MM.1S (cell line): ENCODE results near the gene GTF3C2.
A peak's percentile ranks its signal among the peaks of the same experiment; 100 is the strongest.

Experiments used
- DNase-seq: peaks from one replicate; pipeline ENCODE4 v3.0.0-alpha.2; 2015
- H2AFZ ChIP-seq: fragments of 300-600 bp; sonication (generic); 2 replicates; pipeline ENCODE4 v1.6.0; 2016; ENCODE audit warnings: antibody characterized with exemption, low read length
- H3F3A ChIP-seq: fragments of 300-600 bp; sonication (generic); 2 replicates; pipeline ENCODE4 v1.6.1; 2016; ENCODE audit warnings: mild to moderate bottlenecking, antibody characterized with exemption, low read length, moderate library complexity, mixed read lengths; ENCODE audit not compliant: insufficient read depth
- H3K27ac ChIP-seq: fragments of 300-600 bp; sonication (generic); 2 replicates; pipeline ENCODE4 v1.5.1; 2016; ENCODE audit warnings: mild to moderate bottlenecking, low read length
- H3K27me3 ChIP-seq: fragments of 300-600 bp; sonication (generic); replicated peaks from 2 replicates; pipeline ENCODE4 v1.6.0; 2016; ENCODE audit warnings: low read length; ENCODE audit not compliant: insufficient read depth
- H3K36me3 ChIP-seq: fragments of 300-600 bp; sonication (generic); replicated peaks from 2 replicates; pipeline ENCODE4 v1.6.1; 2016; ENCODE audit warnings: mild to moderate bottlenecking, low read length, mixed read lengths; ENCODE audit not compliant: insufficient read depth
- H3K4me1 ChIP-seq: fragments of 300-600 bp; sonication (generic); 2 replicates; pipeline ENCODE4 v1.6.1; 2016; ENCODE audit warnings: low read length, mixed read lengths
- H3K4me2 ChIP-seq: fragments of 300-600 bp; sonication (generic); 2 replicates; pipeline ENCODE4 v1.6.0; 2016; ENCODE audit warnings: low read depth, low read length
- H3K4me3 ChIP-seq: fragments of 300-600 bp; sonication (generic); 2 replicates; pipeline ENCODE4 v1.5.1; 2016; ENCODE audit warnings: low read length, mixed read lengths
- H3K79me2 ChIP-seq: fragments of 300-600 bp; sonication (generic); 2 replicates; pipeline ENCODE4 v1.6.1; 2016; ENCODE audit warnings: mixed run types, low read length, mixed read lengths
- H3K9ac ChIP-seq: fragments of 300-600 bp; sonication (generic); 2 replicates; pipeline ENCODE4 v1.6.1; 2016; ENCODE audit warnings: low read length, mixed read lengths
- H3K9me2 ChIP-seq: fragments of 300-600 bp; sonication (generic); replicated peaks from 2 replicates; pipeline ENCODE4 v1.6.1; 2016; ENCODE audit warnings: mild to moderate bottlenecking, low read length, mixed read lengths; ENCODE audit not compliant: insufficient read depth
- H3K9me3 ChIP-seq: fragments of 300-600 bp; sonication (generic); replicated peaks from 2 replicates; pipeline ENCODE4 v1.6.1; 2016; ENCODE audit warnings: mild to moderate bottlenecking, low read length, mixed read lengths; ENCODE audit not compliant: insufficient read depth
- H4K20me1 ChIP-seq: fragments of 300-600 bp; sonication (generic); 2 replicates; pipeline ENCODE4 v1.6.1; 2016; ENCODE audit warnings: mild to moderate bottlenecking, low read length, moderate library complexity, mixed read lengths; ENCODE audit not compliant: insufficient read depth
- EZH2 ChIP-seq: fragments of 300-600 bp; sonication (generic); optimal IDR thresholded peaks from 2 replicates; pipeline ENCODE3; 2017; ENCODE audit warnings: low read depth, mild to moderate bottlenecking, antibody characterized with exemption, low read length, mixed read lengths
- EZH2phosphoT487 ChIP-seq: fragments of 300-600 bp; sonication (generic); IDR thresholded peaks from 2 replicates; pipeline ENCODE4 v1.6.1; 2018; ENCODE audit warnings: antibody characterized with exemption, low read length
- TF ChIP-seq, protein P1 (sequence below): fragments of 300-600 bp; sonication (generic); IDR thresholded peaks from 2 replicates; pipeline ENCODE4 v1.5.1; 2016; ENCODE audit warnings: antibody characterized with exemption, low read length, mixed read lengths

Gene GTF3C2

DNA sequence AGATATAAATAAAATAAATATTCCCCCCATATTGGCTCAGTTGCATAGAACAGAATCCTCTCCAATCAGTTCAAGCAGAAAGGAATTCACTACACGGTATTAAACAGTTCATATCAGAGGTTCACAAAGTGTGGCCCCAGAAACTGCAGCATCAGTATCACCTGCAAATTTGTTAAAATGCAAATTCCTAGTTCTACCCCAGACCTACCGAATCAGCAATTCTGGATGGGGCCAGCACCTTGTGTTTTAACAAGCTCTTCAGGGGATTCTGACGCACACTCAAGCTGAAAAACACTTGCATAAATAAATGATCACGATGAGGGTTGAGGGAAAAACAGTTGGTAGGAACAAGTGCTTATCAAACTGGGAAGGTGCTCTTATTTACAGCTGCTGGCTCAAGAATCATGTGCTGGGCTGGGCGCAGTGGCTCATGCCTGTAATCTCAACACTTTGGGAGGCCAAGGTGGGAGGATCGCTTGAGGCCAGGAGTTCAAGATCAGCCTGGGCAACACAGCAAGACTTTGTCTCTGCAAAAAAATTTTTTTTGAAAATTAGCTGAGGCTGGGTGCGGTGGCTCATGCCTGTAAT lies 6.4 kb downstream of the GTF3C2 start:
- DNase-seq, result peak; percentile 81
- Histone ChIP-seq H3F3A (peaks cover 9% of the 10 kb centered on the region; the same call in 1 of the 2 replicates), H3K4me3 (no peak overlapping the region), H2AFZ (no peak overlapping the region), H4K20me1 (no peaks in the 10 kb centered on the region), H3K9me3 (no peaks in the 10 kb centered on the region), H3K27ac (peak overlapping the region; percentile 69; the same call in 1 of the 2 replicates), H3K79me2 (peaks cover 94% of the 10 kb centered on the region), H3K9ac (no peak overlapping the region), H3K4me1 (peaks cover 18% of the 10 kb centered on the region), H3K36me3 (no peaks in the 10 kb centered on the region), H3K27me3 (no peaks in the 10 kb centered on the region), H3K9me2 (no peaks in the 10 kb centered on the region), H3K4me2 (peak overlapping the region; percentile 39)
- no peak for TF ChIP-seq EZH2
- TF ChIP-seq, protein P1, sequence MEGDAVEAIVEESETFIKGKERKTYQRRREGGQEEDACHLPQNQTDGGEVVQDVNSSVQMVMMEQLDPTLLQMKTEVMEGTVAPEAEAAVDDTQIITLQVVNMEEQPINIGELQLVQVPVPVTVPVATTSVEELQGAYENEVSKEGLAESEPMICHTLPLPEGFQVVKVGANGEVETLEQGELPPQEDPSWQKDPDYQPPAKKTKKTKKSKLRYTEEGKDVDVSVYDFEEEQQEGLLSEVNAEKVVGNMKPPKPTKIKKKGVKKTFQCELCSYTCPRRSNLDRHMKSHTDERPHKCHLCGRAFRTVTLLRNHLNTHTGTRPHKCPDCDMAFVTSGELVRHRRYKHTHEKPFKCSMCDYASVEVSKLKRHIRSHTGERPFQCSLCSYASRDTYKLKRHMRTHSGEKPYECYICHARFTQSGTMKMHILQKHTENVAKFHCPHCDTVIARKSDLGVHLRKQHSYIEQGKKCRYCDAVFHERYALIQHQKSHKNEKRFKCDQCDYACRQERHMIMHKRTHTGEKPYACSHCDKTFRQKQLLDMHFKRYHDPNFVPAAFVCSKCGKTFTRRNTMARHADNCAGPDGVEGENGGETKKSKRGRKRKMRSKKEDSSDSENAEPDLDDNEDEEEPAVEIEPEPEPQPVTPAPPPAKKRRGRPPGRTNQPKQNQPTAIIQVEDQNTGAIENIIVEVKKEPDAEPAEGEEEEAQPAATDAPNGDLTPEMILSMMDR, result no peak
- no peak for TF ChIP-seq EZH2phosphoT487

DNA sequence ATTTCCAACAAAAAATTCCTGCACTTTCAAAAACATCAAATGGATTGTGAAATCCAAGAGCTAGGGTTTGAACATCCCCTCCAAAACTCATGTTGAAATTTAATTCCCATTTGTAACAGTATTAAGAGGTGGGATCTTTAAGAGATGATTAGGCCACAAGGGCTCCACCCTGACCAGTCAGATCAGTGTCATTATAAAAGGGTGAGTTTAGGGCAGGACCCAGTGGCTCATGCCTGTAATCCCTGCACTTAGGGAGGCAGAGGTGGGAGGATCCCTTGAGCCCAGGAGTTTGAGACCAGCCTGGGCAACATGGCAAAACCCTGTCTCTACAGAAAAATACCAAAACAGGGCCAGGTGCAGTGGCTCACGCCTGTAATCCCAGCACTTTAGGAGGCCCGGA lies 8.9 kb downstream of the GTF3C2 start:
- H3K4me3 ChIP-seq, result no peak overlapping the region
- H3K9ac ChIP-seq, result no peak overlapping the region
- H3K36me3 ChIP-seq, result no peaks in the 10 kb centered on the region
- H2AFZ ChIP-seq, result no peak overlapping the region
- H3K9me3 ChIP-seq, result no peaks in the 10 kb centered on the region
- H4K20me1 ChIP-seq, result no peaks in the 10 kb centered on the region
- TF ChIP-seq EZH2phosphoT487, result no peak
- TF ChIP-seq, protein P1, result no peak
- no peaks in the 10 kb centered on the region for H3K27me3 ChIP-seq
- DNase-seq, result no peak
- H3K27ac ChIP-seq, result no peak overlapping the region
- H3F3A ChIP-seq, result peaks cover 9% of the 10 kb centered on the region; the same call in 1 of the 2 replicates
- H3K79me2 ChIP-seq, result peaks cover 94% of the 10 kb centered on the region
- no peak overlapping the region for H3K4me2 ChIP-seq
- peaks cover 18% of the 10 kb centered on the region for H3K4me1 ChIP-seq
- no peaks in the 10 kb centered on the region for H3K9me2 ChIP-seq

DNA sequence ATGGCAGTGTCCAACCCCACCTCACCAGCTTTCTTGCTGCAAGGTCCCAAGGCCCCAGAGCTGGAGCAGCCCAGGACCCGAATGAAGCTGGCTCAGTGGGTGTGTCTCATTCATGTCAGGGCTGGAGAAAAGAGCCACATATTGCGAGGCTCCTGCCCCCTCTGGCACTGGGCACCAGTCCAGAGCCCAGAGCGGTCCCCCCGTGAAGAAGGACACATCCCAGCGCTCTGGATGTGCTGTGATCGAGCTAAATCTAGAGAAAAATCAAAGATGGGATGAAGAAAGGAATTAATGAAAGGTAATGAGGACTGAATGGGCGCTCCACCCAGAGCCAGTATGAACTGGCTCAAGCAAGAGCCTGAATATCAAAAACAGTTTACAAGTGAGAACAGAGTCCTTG lies 20.4 kb downstream of the GTF3C2 start:
- no peaks in the 10 kb centered on the region for H3K4me1 ChIP-seq
- no peaks in the 10 kb centered on the region for H3K9me3 ChIP-seq
- no peaks in the 10 kb centered on the region for H4K20me1 ChIP-seq
- H3K79me2 ChIP-seq, result no peaks in the 10 kb centered on the region
- peaks cover under 1% of the 10 kb centered on the region for H3K36me3 ChIP-seq
- no peaks in the 10 kb centered on the region for H3K9me2 ChIP-seq
- H3K9ac ChIP-seq, result no peak overlapping the region
- no peaks in the 10 kb centered on the region for H3K27me3 ChIP-seq
- TF ChIP-seq, protein P1, result no peak
- TF ChIP-seq EZH2phosphoT487 (no peak), EZH2 (no peak)
- no peak overlapping the region for H2AFZ ChIP-seq
- H3K4me3 ChIP-seq, result no peak overlapping the region
- H3K4me2 ChIP-seq, result no peak overlapping the region
- no peak overlapping the region for H3K27ac ChIP-seq
- H3F3A ChIP-seq, result no peaks in the 10 kb centered on the region
- DNase-seq, result no peak
